ENCODE results near the gene LPP. TPM values are rescaled to one million over a fixed set of nuclear protein-coding genes. Genes with fewer than 3 reads are reported as not detected.

The LPP gene
- total RNA-seq, 1 experiment from 2014 or later, result 20.4 TPM

- Histone ChIP-seq H3K4me2 (ENCODE audit: low read length) (no peak overlapping the region), H3K4me3 (ENCODE audit: low read length) (no peak overlapping the region), H3K4me1 (ENCODE audit: insufficient read depth, low read length) (peaks cover 25% of the 10 kb centered on the region), H3K9me2 (replicated peaks; ENCODE audit: low read length) (no peaks in the 10 kb centered on the region), H3K27me3 (ENCODE audit: low read length) (no peaks in the 10 kb centered on the region), H2AFZ (ENCODE audit: low read length) (no peak overlapping the region), H3K79me2 (ENCODE audit: low read length) (no peaks in the 10 kb centered on the region), H3K9me3 (ENCODE audit: low read length) (no peaks in the 10 kb centered on the region), H3K27ac (ENCODE audit: low read length) (no peak overlapping the region), H3K36me3 (ENCODE audit: low read depth, low read length) (no peaks in the 10 kb centered on the region), H3F3A (ENCODE audit: low read length, unreplicated experiment) (no peaks in the 10 kb centered on the region), H4K20me1 (ENCODE audit: low read length) (no peaks in the 10 kb centered on the region), H3K9ac (ENCODE audit: low read length) (no peak overlapping the region)
- ChIA-PET POLR2A (ENCODE audit: unreplicated experiment) (no interaction called here), CTCF (no interaction called here)
- intact Hi-C loops (cut with micrococcal nuclease), result no loop called here
- DNase-seq (no peak), ATAC-seq (no peak)
- BruUV-seq (replicated peaks), result no TSS peak
- TF ChIP-seq EZH2phosphoT487 (IDR thresholded peaks at IDR 0.05; ENCODE audit: borderline replicate concordance, low read length), result no peak
- no peak for TF ChIP-seq CTCF (conservative IDR thresholded peaks at IDR 0.05; ENCODE audit: low read depth, low read length)
- no peak for TF ChIP-seq EZH2 (IDR thresholded peaks at IDR 0.05; ENCODE audit: low read length, unreplicated experiment)
Observed at GRCh38 chr3:188719545-188719944, 565.6 kb downstream of the LPP start.

- BruUV-seq (replicated peaks), result no TSS peak
- Histone ChIP-seq H3K4me2 (ENCODE audit: low read length) (peak overlapping the region; percentile 25; the same call in 1 of the 2 replicates), H2AFZ (ENCODE audit: low read length) (no peak overlapping the region), H3K4me1 (ENCODE audit: insufficient read depth, low read length) (peaks cover 25% of the 10 kb centered on the region), H3F3A (ENCODE audit: low read length, unreplicated experiment) (no peaks in the 10 kb centered on the region), H3K9me3 (ENCODE audit: low read length) (no peaks in the 10 kb centered on the region), H4K20me1 (ENCODE audit: low read length) (no peaks in the 10 kb centered on the region), H3K9ac (ENCODE audit: low read length) (no peak overlapping the region), H3K36me3 (ENCODE audit: low read depth, low read length) (no peaks in the 10 kb centered on the region), H3K9me2 (replicated peaks; ENCODE audit: low read length) (no peaks in the 10 kb centered on the region), H3K27ac (ENCODE audit: low read length) (peak overlapping the region; percentile 36; the same call in 1 of the 2 replicates), H3K27me3 (ENCODE audit: low read length) (no peaks in the 10 kb centered on the region), H3K4me3 (ENCODE audit: low read length) (no peak overlapping the region), H3K79me2 (ENCODE audit: low read length) (no peaks in the 10 kb centered on the region)
- TF ChIP-seq EZH2phosphoT487 (IDR thresholded peaks at IDR 0.05; ENCODE audit: borderline replicate concordance, low read length) (no peak), CTCF (conservative IDR thresholded peaks at IDR 0.05; ENCODE audit: low read depth, low read length) (no peak), EZH2 (IDR thresholded peaks at IDR 0.05; ENCODE audit: low read length, unreplicated experiment) (no peak)
- ATAC-seq (no peak), DNase-seq (no peak)
- CTCF ChIA-PET, result interaction anchor here (0.5 kb wide), 1 partner anchor 124 kb away, joined by 3 read pairs; no protein-coding TSS in a partner anchor
- intact Hi-C loops (cut with micrococcal nuclease), result no loop called here
- POLR2A ChIA-PET (ENCODE audit: unreplicated experiment), result no interaction called here
Observed at GRCh38 chr3:188720215-188720614, 566.3 kb downstream of the LPP start.

GRCh38 chr3:188720636-188721035, 566.7 kb downstream of the LPP start:
- ChIA-PET POLR2A (ENCODE audit: unreplicated experiment) (no interaction called here), CTCF (interaction anchor here (0.5 kb wide), 1 partner anchor 124 kb away, joined by 3 read pairs; no protein-coding TSS in a partner anchor)
- H3K4me2 ChIP-seq (ENCODE audit: low read length), result peak overlapping the region; percentile 25; the same call in 1 of the 2 replicates
- DNase-seq, result peak; percentile 43
- no peaks in the 10 kb centered on the region for H3F3A ChIP-seq (ENCODE audit: low read length, unreplicated experiment)
- BruUV-seq (replicated peaks), result no TSS peak
- no peak overlapping the region for H3K4me3 ChIP-seq (ENCODE audit: low read length)
- no peak overlapping the region for H3K9ac ChIP-seq (ENCODE audit: low read length)
- H3K27me3 ChIP-seq (ENCODE audit: low read length), result no peaks in the 10 kb centered on the region
- H3K4me1 ChIP-seq (ENCODE audit: insufficient read depth, low read length), result peaks cover 25% of the 10 kb centered on the region
- H2AFZ ChIP-seq (ENCODE audit: low read length), result no peak overlapping the region
- TF ChIP-seq EZH2phosphoT487 (IDR thresholded peaks at IDR 0.05; ENCODE audit: borderline replicate concordance, low read length), result no peak
- no peaks in the 10 kb centered on the region for H3K36me3 ChIP-seq (ENCODE audit: low read depth, low read length)
- intact Hi-C loops (cut with micrococcal nuclease), result no loop called here
- no peaks in the 10 kb centered on the region for H3K9me2 ChIP-seq (replicated peaks; ENCODE audit: low read length)
- no peaks in the 10 kb centered on the region for H4K20me1 ChIP-seq (ENCODE audit: low read length)
- peak overlapping the region; percentile 36 for H3K27ac ChIP-seq (ENCODE audit: low read length)
- H3K79me2 ChIP-seq (ENCODE audit: low read length), result no peaks in the 10 kb centered on the region
- no peaks in the 10 kb centered on the region for H3K9me3 ChIP-seq (ENCODE audit: low read length)
- ATAC-seq, result peak; percentile 62

All from PC-3 (cell line).